OCI-LY7 (cell line): ENCODE data around the gene PRKG1. TPM values are rescaled to one million over a fixed set of nuclear protein-coding genes. Genes with fewer than 3 reads are reported as not detected.
"Not testable (repeated sequence)": the region's sequence is repeated elsewhere in the genome, so short reads cannot be mapped to it uniquely, and the experiment has no call there.

ENCODE experiments used
- BruUV-seq: library from RNA; stranded (reverse); fragments of 400-500 nt; replicated peaks from 2 replicates; lab custom pipeline; 2021; lab: Mats Ljungman, UMichigan
- CTCF ChIA-PET: fragments of 300-600 bp; sonication (Branson Sonifier 250); formaldehyde crosslinking; loops from one replicate; lab custom pipeline; 2022; ENCODE audit warnings: antibody characterized with exemption; ENCODE audit not compliant: unreplicated experiment; lab: Charles Lee
- POLR2A ChIA-PET: fragments of 300-600 bp; sonication (Branson Sonifier 250); formaldehyde crosslinking; loops from one replicate; lab custom pipeline; 2022; ENCODE audit warnings: antibody characterized with exemption; lab: Charles Lee
- DNase-seq: peaks from one replicate; pipeline ENCODE4 v3.0.0-alpha.2; 2015; ENCODE audit warnings: low spot score
- H2AFZ ChIP-seq: fragments of 200-600 bp; sonication (generic), shearing (Covaris generic); 2 replicates; pipeline ENCODE4 v1.6.1; 2014; ENCODE audit warnings: mild to moderate bottlenecking, antibody characterized with exemption, low read length, moderate library complexity
- H3K27ac ChIP-seq: fragments of 200-600 bp; sonication (generic); 2 replicates; pipeline ENCODE4 v1.5.1; 2014; ENCODE audit warnings: mixed run types, low read depth, mild to moderate bottlenecking, moderate library complexity, low read length, inconsistent platforms; ENCODE audit not compliant: poor library complexity, severe bottlenecking
- H3K36me3 ChIP-seq: fragments of 200-600 bp; sonication (generic); 2 replicates; pipeline ENCODE4 v1.6.1; 2014; ENCODE audit warnings: mild to moderate bottlenecking, antibody characterized with exemption, low read length, moderate library complexity, mixed read lengths; ENCODE audit not compliant: insufficient read depth
- H3K4me1 ChIP-seq: fragments of 200-600 bp; sonication (generic); 2 replicates; pipeline ENCODE4 v1.5.1; 2014; ENCODE audit warnings: mild to moderate bottlenecking, low read length; ENCODE audit not compliant: insufficient read depth, poor library complexity, severe bottlenecking
- H3K4me2 ChIP-seq: fragments of 200-600 bp; sonication (generic); 2 replicates; pipeline ENCODE4 v1.6.1; 2014; ENCODE audit warnings: mild to moderate bottlenecking, low read length
- H3K4me3 ChIP-seq: fragments of 200-600 bp; sonication (generic); 2 replicates; pipeline ENCODE4 v1.5.1; 2014; ENCODE audit warnings: mild to moderate bottlenecking, low read depth, low read length; ENCODE audit not compliant: poor library complexity, severe bottlenecking
- H3K79me2 ChIP-seq: fragments of 200-600 bp; sonication (generic); 2 replicates; pipeline ENCODE4 v1.6.1; 2016; ENCODE audit warnings: low read depth, mild to moderate bottlenecking, low read length, moderate library complexity, mixed read lengths; ENCODE audit not compliant: insufficient read depth
- H3K9me2 ChIP-seq: fragments of 200-600 bp; sonication (generic); 2 replicates; pipeline ENCODE4 v1.6.1; 2016; ENCODE audit warnings: mild to moderate bottlenecking, low read length, mixed read lengths; ENCODE audit not compliant: insufficient read depth
- H3K9me3 ChIP-seq: fragments of 200-600 bp; sonication (generic); 2 replicates; pipeline ENCODE4 v1.6.1; 2014; ENCODE audit warnings: mild to moderate bottlenecking, mixed run types, low read length, mixed read lengths
- H4K20me1 ChIP-seq: fragments of 200-600 bp; sonication (generic); 2 replicates; pipeline ENCODE4 v1.6.1; 2014; ENCODE audit warnings: mild to moderate bottlenecking, antibody characterized with exemption, low read length, moderate library complexity, mixed read lengths; ENCODE audit not compliant: insufficient read depth
- CTCF ChIP-seq: fragments of 200-600 bp; sonication (generic); conservative IDR thresholded peaks from 2 replicates; pipeline ENCODE4 v1.5.1; 2014; ENCODE audit warnings: mild to moderate bottlenecking, antibody characterized with exemption, low read length, moderate library complexity, mixed read lengths
- EZH2phosphoT487 ChIP-seq: fragments of 200-600 bp; sonication (generic); IDR thresholded peaks from 2 replicates; pipeline ENCODE4 v1.6.1; 2018; ENCODE audit warnings: low read depth, borderline replicate concordance, mild to moderate bottlenecking, mixed run types, antibody characterized with exemption, low read length, moderate library complexity, mixed read lengths
- intact Hi-C: fragments of 100-400 bp; cut with micrococcal nuclease; formaldehyde crosslinking; loops from one replicate; pipeline ENCODE4 v1.10.0; 2022; ENCODE audit not compliant: unreplicated experiment
- total RNA-seq, 2 experiments: library from RNA; depleted of rRNA in 1 of 2; stranded (reverse); fragments of >200 nt in 1 of 2; shearing (Covaris generic) in 1 of 2; gene quantifications; 2 replicates each; pipeline ENCODE4 v1.2.3, GENCODE V29; 2014 to 2022

PRKG1 gene
- total RNA-seq, 2 experiments from 2014 or later = not detected

GRCh38 chr10:52030975-52031374, 956.7 kb downstream of the PRKG1 start:
- Histone ChIP-seq H4K20me1 (no peaks in the 10 kb centered on the region), H3K9me3 (no peaks in the 10 kb centered on the region), H2AFZ (no peak overlapping the region), H3K4me2 (no peak overlapping the region), H3K27ac (no peak overlapping the region), H3K36me3 (no peaks in the 10 kb centered on the region), H3K9me2 (no peaks in the 10 kb centered on the region), H3K79me2 (no peaks in the 10 kb centered on the region), H3K4me3 (no peak overlapping the region), H3K4me1 (no peaks in the 10 kb centered on the region)
- no TSS peak for BruUV-seq
- TF ChIP-seq CTCF (no peak), EZH2phosphoT487 (no peak)
- DNase-seq = no peak
- POLR2A ChIA-PET = no interaction called here
- intact Hi-C loops = no loop called here
- CTCF ChIA-PET = no interaction called here

GRCh38 chr10:52031771-52032170, 957.5 kb downstream of the PRKG1 start:
- intact Hi-C loops = no loop called here
- TF ChIP-seq CTCF (no peak), EZH2phosphoT487 (no peak)
- no peaks in the 10 kb centered on the region for H3K9me3 ChIP-seq
- ChIA-PET CTCF (no interaction called here), POLR2A (no interaction called here)
- no TSS peak for BruUV-seq
- no peak for DNase-seq
- H3K4me2 ChIP-seq = no peak overlapping the region
- no peaks in the 10 kb centered on the region for H4K20me1 ChIP-seq
- no peaks in the 10 kb centered on the region for H3K79me2 ChIP-seq
- H3K27ac ChIP-seq = no peak overlapping the region
- no peaks in the 10 kb centered on the region for H3K4me1 ChIP-seq
- H3K4me3 ChIP-seq = no peak overlapping the region
- no peak overlapping the region for H2AFZ ChIP-seq
- H3K9me2 ChIP-seq = no peaks in the 10 kb centered on the region
- H3K36me3 ChIP-seq = no peaks in the 10 kb centered on the region

- no peak for DNase-seq
- no peaks in the 10 kb centered on the region for H3K9me2 ChIP-seq
- intact Hi-C loops = no loop called here
- TF ChIP-seq EZH2phosphoT487 (no peak), CTCF (no peak)
- no peak overlapping the region for H3K4me3 ChIP-seq
- CTCF ChIA-PET = no interaction called here
- H3K79me2 ChIP-seq = no peaks in the 10 kb centered on the region
- H2AFZ ChIP-seq = no peak overlapping the region
- POLR2A ChIA-PET = no interaction called here
- no peaks in the 10 kb centered on the region for H3K4me1 ChIP-seq
- no TSS peak for BruUV-seq
- H3K27ac ChIP-seq = no peak overlapping the region
- no peaks in the 10 kb centered on the region for H3K36me3 ChIP-seq
- no peaks in the 10 kb centered on the region for H4K20me1 ChIP-seq
- no peak overlapping the region for H3K4me2 ChIP-seq
- no peaks in the 10 kb centered on the region for H3K9me3 ChIP-seq
Measured at GRCh38 chr10:52032681-52033629, 958.7 kb downstream of the PRKG1 start.

GRCh38 chr10:52039002-52039793, 964.9 kb downstream of the PRKG1 start:
- H3K36me3 ChIP-seq, H3K9me2 ChIP-seq, intact Hi-C loops, H3K4me2 ChIP-seq, H4K20me1 ChIP-seq, H2AFZ ChIP-seq, H3K79me2 ChIP-seq, DNase-seq, H3K4me1 ChIP-seq, CTCF ChIA-PET, H3K27ac ChIP-seq, BruUV-seq, H3K9me3 ChIP-seq, POLR2A ChIA-PET, H3K4me3 ChIP-seq: not testable (repeated sequence)
